Pancreas (tissue), 10 donors: ENCODE data around the gene WNT7A. TPM values are rescaled to one million over a fixed set of nuclear protein-coding genes. Genes with fewer than 3 reads are reported as not detected.

Source experiments
- ATAC-seq, 4 donors: fragments of 200-7000 bp; cut with Tn5 transposase; one replicate each; pipeline versions ENCODE4 v1.8.0 to v1.9.1; 2020; ENCODE audit warnings: mild to moderate bottlenecking in 4 of 4, moderate library complexity in 4 of 4
- DNase-seq, 6 donors: peaks; one replicate each; pipeline ENCODE4 v3.0.0-alpha.2; 2020
- FAIRE-seq: peaks from 2 replicates; lab custom pipeline; 2012; peaks lifted over from hg19 to GRCh38; lab: Jason Lieb, UNC
- H3K27ac ChIP-seq, 4 donors: fragments of 200-600 bp; sonication (generic); 1 replicate in 3 of 4; 2 replicates in 1 of 4; pipeline versions ENCODE4 v1.5.0 to v1.8.0; 2020
- H3K27me3 ChIP-seq, 4 donors: fragments of 200-600 bp; one replicate each; pipeline ENCODE4 v1.8.0; 2021
- H3K36me3 ChIP-seq, 3 donors: fragments of 200-600 bp; sonication (generic) in 1 of 3; one replicate each; pipeline versions ENCODE4 v1.5.0 to v1.8.0; 2020 to 2021
- H3K4me1 ChIP-seq, 3 donors: fragments of 200-600 bp; one replicate each; pipeline ENCODE4 v1.8.0; 2021
- H3K4me3 ChIP-seq, 4 donors: fragments of 200-600 bp; sonication (generic) in 2 of 4; one replicate each; pipeline versions ENCODE4 v1.5.0 to v1.8.0; 2020 to 2021
- H3K9me3 ChIP-seq, 4 donors: fragments of 200-600 bp; one replicate each; pipeline ENCODE4 v1.8.0; 2021
- CTCF ChIP-seq, 4 donors: fragments of 200-600 bp; sonication (generic) in 3 of 4; IDR thresholded peaks; one replicate each; pipeline versions ENCODE4 v1.5.0 to v1.8.0; 2021; ENCODE audit warnings: antibody characterized with exemption in 4 of 4
- WGBS, 2 donors: extraction: QIAGEN DNeasy Blood & Tissue Kit; methylation state at CpG; one replicate each; pipeline ENCODE4 v1.1.7; 2013; 5-methylcytosine and 5-hydroxymethylcytosine counted together
- intact Hi-C, 3 donors: fragments of 100-400 bp; cut with DNase I; formaldehyde crosslinking; loops; one replicate each; pipeline versions ENCODE4 v1.11.1 to v1.14.2; 2022
- polyA plus RNA-seq, 2 donors: library from polyadenylated mRNA; stranded (reverse); fragments of 200-250 nt; gene quantifications; one replicate each; pipeline ENCODE4 v1.2.3, GENCODE V29; 2013
- total RNA-seq, 6 donors: library from RNA; stranded (reverse); fragmentation: NEBNext Ultra II Directional in 4 of 6; extraction: Animal tissue kit (Norgen Biotek cat#: 25700) in 4 of 6; gene quantifications; one replicate each; pipeline versions ENCODE4 v1.2.1 to v1.2.4, GENCODE V29; 2021 to 2023
- donor health status: healthy with polysubstance abuse.
- donor health status: DM: no; HTN: no; CAD: no; lungs with moderate emphysema.
- donor health status: DM: no; HTN: no; CAD: no.
- donor health status: control.
- donor health status: control.
- donor health status: Bipolar disorder and iron deficiency.
- donor health status: DM: yes; HTN: yes; CAD: no.
- donor health status: DM: no; HTN: no; CAD: no.
- donor health status: DM: no; HTN: no; CAD: no.
- donor health status: DM: yes; HTN: yes; CAD: no.

Gene WNT7A
- total and polyA plus RNA-seq, 8 donors: 0.04 to 0.31 (median 0.09) TPM; not detected in 1

DNA sequence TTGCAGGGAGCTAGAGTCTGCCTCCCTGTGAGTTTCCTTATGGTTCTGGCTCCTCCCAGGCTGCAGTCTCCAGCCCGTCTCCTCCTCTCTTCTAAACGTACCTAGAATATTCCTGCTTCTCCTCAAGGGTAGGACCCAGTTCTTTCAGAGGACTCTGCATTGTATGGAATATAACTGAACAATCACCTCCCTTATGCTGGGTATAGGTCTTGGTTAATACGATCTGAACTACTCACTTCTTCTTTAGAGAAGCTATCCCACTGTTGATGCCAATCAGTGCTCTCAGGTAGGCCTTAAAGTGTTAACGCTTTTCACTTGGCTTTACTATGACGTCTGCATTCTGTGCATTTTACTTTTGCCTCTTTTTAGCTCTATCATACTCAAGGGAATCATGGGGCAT lies 98.5 kb downstream of the WNT7A start:
- no peak overlapping the region for H3K27ac ChIP-seq
- H3K9me3 ChIP-seq: no peaks in the 10 kb centered on the region
- H3K4me3 ChIP-seq: no peak overlapping the region
- 80 to 83% methylated on average over 5 of the region's 5 CpGs for WGBS, 2 donors
- no peak for TF ChIP-seq CTCF (IDR thresholded peaks at IDR 0.05)
- H3K27me3 ChIP-seq: no peaks in the 10 kb centered on the region
- no peaks in the 10 kb centered on the region for H3K4me1 ChIP-seq
- ATAC-seq (no peak), FAIRE-seq (no peak), DNase-seq (no peak)
- intact Hi-C loops: no loop called here
- H3K36me3 ChIP-seq: no peaks in the 10 kb centered on the region

- intact Hi-C loops: no loop called here
- Histone ChIP-seq H3K27me3 (no peaks in the 10 kb centered on the region), H3K4me3 (no peak overlapping the region), H3K9me3 (no peaks in the 10 kb centered on the region), H3K27ac (no peak overlapping the region), H3K4me1 (no peaks in the 10 kb centered on the region), H3K36me3 (no peaks in the 10 kb centered on the region)
- ATAC-seq (no peak), FAIRE-seq (no peak), DNase-seq (no peak)
- TF ChIP-seq CTCF (IDR thresholded peaks at IDR 0.05): no peak
- WGBS, 2 donors: 59 to 61% methylated on average over 11 of the region's 11 CpGs
Measured at GRCh38 chr3:13780432-13781176, 99.3 kb downstream of the WNT7A start.

DNA sequence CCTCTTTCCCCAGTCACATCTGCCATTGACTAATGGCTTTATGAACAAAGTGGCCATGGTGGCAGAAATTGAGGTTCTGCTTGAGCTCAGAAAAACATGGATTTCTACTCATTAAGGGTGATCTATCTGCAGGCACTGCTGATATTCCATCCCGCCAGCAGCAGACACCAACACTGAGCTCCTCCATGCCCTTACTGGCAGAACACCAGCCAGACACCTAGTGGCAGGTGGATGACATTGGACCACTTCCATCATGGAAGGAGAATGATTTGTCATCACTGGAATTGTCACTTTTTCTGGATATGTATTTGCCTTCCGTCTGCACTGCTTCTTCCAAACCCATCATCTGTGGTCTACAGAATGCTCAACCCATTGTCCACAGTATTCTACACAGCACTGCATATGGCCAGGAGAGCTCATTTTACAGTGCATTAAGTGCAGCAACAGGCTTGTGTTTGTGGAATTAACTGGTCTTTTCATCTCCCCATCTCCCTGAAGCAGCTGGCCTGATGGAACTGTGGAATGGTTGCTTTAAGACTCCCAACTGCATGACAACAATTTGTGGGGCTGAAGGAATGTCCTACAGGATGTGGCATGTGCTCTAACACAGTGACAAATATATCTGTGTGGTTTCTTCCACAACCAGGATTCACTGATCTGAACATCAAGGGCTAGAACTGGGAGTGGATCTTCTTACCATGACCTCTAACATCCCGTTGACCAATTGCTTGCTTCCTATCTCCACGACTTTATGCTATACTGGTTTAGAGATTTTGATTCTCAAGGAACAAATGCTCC lies 103.4 kb downstream of the WNT7A start:
- H3K27ac ChIP-seq: no peak overlapping the region
- intact Hi-C loops: no loop called here

DNA sequence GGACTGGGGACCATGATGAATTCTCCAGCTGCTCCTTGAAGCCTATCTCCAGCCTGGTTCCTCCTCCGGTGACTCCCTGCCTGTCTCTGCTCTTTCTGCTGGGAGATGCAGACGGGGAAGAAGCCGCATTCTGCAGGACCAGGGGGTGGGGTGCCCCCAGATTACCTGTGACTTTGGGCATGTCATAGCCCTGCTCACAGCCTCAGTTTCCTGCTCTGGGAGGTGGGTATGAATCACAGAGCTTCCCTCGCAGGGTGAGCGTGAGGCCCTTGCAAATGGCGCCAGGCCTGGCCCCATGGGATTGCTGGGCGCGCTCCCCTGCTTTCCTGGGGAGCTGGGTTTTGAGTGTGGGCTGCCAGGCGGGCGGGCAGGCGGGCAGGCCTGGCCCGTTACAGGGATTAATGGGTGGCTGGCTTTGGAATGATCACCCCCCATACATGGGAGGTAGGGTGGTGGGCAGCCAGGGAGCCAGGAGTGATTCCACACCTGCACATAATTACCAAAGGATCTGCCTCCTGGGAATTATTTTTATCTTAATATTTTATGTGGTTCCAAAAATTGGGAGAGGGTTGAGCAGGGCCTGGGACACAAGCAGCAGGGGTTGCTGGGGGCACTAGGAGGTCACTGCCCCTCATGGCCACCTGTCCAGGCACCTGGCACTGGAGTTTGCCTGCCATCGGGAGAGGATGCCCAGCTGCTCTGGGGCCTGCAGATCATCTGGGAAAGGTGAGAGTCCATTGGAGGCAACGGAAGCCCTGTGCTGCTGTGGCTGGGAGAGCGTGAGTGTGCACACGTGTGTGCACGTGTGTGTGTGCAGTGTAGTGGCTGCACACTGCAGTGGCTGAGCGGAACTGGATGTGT lies 106.8 kb downstream of the WNT7A start:
- intact Hi-C loops: no loop called here
- no peak for TF ChIP-seq CTCF (IDR thresholded peaks at IDR 0.05)
- ATAC-seq (no peak), FAIRE-seq (no peak), DNase-seq (no peak)
- H3K4me3 ChIP-seq: no peak overlapping the region
- no peaks in the 10 kb centered on the region for H3K36me3 ChIP-seq
- H3K27me3 ChIP-seq: no peaks in the 10 kb centered on the region
- H3K4me1 ChIP-seq: no peaks in the 10 kb centered on the region
- H3K27ac ChIP-seq: no peak overlapping the region
- 91 to 93% methylated on average over 18 of the region's 18 CpGs for WGBS, 2 donors
- H3K9me3 ChIP-seq: no peaks in the 10 kb centered on the region

More for the DNA sequence above, 103.4 kb downstream of the WNT7A start:
- H3K27me3 ChIP-seq: no peaks in the 10 kb centered on the region
- FAIRE-seq (no peak), DNase-seq (no peak), ATAC-seq (no peak)
- TF ChIP-seq CTCF (IDR thresholded peaks at IDR 0.05): no peak
- WGBS, 2 donors: 61 to 74% methylated on average over 4 of the region's 4 CpGs
- H3K4me3 ChIP-seq: no peak overlapping the region
- H3K4me1 ChIP-seq: no peaks in the 10 kb centered on the region
- no peaks in the 10 kb centered on the region for H3K36me3 ChIP-seq
- H3K9me3 ChIP-seq: no peaks in the 10 kb centered on the region
